ENCODE data around the gene FRMD4A.

Gene FRMD4A

GRCh38 chr10:14004536-14004935 is 326.2 kb downstream of the FRMD4A start:
- no peak for DNase-seq

- no peak for DNase-seq
Observed at GRCh38 chr10:14003517-14004184, 327.1 kb downstream of the FRMD4A start.

- no peak for DNase-seq
Observed at GRCh38 chr10:14001298-14002040, 329.3 kb downstream of the FRMD4A start.

DNA sequence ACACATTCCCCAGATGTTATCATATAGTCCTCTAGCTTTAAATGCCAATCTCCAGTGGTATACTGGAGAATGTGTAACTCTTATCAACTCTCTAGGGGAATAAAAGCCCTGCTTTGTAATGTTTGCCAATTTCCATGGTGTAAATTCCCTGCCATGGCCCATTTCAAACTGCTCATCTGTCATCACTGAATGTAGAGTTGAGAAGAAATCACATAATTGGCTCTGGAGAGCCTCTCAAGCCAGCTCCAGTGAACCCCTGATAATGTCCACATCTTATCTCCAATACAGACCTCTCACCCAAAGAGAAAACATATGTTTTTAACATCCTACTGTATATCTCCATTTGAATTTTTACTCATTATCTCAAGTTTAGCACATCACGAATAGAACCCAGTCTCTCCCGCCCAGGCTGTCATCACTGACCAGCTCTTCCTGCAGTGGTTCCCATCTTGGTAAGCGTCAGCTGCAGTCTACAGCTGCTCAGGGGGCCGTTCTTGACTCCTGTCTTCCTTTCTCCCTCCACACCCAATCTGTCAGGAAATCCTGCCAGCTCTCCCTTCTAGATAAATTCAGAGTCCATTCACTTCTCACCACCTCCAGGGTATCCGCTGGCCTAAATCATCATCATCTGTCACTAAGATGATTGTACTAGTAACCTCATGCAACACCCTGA is 332.4 kb downstream of the FRMD4A start:
- DNase-seq: no peak

- DNase-seq: no peak
Observed at GRCh38 chr10:13997650-13998049, 333.1 kb downstream of the FRMD4A start.

DNA sequence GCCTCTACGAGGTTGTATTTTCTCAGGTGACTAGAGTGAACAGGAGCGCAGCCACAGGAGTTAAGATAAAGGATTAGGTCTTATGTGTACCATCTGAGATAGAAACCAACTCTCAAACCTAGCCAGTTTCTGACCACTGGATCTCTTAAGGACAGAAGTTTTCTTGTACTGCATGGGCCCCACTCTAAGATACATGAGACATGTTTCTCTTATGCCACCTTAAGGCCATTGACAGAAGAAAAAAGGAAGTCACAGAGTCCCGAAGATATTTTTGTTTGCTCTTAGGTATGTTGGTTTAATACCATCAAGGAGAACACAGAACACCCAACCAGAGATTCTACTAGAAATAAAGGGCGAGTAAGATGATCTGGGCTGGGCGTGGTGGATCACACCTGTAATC is 335.8 kb downstream of the FRMD4A start:
- DNase-seq: no peak

GRCh38 chr10:13993673-13994089 is 337.0 kb downstream of the FRMD4A start:
- DNase-seq: no peak

GRCh38 chr10:13993169-13993568 is 337.6 kb downstream of the FRMD4A start:
- DNase-seq: no peak

DNA sequence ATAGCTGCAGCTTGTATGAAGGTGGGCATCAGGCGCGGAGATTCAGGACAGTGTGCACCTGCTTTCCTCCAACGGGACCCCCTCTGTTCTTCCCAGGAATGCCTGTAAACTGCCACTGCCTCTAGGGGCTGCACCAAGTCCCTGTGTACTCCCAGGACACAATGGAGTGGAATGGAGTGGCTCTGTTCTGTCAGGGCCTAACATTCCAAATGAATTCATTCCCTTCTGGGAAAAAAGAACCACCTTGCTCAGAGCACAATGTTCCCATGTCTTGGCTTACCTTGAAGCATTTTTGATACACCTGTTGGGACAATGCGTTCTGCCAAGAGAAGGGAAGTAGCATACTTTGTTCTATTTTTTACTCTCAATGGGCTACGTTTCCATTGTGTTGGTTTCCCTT is 339.4 kb downstream of the FRMD4A start:
- no peak for DNase-seq

DNA sequence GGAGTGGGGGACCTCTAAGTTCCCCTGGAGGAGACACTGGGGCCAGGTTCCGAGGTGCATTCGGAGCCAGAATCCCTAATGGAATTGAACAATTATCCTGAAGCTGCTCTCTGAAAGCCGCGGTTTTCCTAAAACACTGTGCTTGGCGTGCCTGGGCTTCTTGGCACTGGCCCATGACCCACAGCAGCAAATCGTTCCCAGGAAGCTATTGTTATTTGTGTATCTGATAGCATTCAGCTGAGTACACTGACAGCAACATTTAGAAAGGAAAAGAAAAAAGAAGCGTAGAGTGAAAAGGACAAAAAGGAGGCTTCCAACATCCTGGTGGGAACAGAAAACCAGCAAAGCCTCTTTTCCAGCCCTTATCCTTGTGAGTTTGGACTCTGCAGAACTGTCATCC is 339.8 kb downstream of the FRMD4A start:
- DNase-seq: no peak

DNA sequence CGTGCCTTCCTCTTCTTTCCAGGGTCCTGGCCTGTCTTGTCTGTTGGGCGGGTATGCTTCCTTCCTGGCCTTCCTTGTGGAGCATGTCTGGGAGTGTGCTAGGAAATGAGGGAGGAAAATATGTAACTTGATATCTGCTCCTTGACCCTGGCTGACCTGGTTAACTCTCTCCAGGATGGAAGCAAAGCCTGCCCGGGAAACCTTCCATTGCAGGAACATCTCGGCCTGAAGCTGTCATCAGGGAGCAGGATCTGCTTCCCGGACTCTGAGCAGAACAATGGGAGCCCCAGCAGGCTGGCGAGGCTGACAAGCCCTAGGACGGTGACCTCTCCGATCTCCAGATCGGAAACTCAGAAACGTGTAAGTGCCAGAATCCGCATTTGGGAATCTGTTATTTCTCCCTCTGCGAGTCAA is 340.3 kb downstream of the FRMD4A start:
- no peak for DNase-seq

GRCh38 chr10:13989616-13990015 is 341.1 kb downstream of the FRMD4A start:
- no peak for DNase-seq

DNA sequence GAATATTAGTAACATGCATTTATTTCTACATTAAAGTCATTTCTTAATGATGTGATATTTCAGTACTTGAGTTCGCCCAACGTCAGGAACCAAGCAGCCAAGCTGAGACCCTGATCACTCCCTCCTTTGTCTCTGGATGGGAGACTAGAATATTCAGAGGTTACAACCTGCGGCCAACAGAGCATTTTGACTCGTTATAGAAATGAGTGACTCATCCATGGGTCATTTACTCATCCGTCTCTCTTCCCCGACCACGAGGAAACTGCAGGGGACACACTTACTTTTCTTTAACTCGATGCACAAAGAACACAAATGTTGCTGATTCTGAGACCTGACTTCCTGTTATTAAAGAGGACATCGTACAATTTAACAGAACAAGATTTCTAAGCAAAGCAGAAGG is 343.3 kb downstream of the FRMD4A start:
- no peak for DNase-seq

DNA sequence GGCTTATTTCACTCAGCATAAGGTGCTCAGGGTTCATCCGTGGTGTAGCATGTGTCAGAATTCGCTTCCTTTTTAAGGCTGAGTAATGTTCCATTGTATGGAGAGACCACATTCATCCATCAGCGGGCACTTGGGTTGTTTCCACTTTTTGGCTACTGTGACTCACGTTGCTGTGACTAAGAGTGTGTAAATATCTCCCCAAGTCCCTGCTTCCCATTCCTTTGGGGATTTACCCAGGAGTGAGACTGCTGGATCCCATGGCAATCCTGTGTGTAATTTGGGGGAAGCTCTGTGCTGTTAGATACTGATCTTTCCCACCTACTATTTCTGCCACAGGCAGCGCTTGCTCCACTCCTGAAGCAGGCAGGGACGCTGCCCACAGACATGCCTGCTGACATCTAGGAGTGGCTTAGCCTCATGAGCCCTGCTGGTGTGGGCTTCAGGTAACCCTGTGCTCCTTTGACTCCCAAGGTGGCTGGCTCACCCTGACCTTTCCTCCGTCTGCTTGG is 346.0 kb downstream of the FRMD4A start:
- no peak for DNase-seq

GRCh38 chr10:13983035-13983434 is 347.7 kb downstream of the FRMD4A start:
- no peak for DNase-seq

DNA sequence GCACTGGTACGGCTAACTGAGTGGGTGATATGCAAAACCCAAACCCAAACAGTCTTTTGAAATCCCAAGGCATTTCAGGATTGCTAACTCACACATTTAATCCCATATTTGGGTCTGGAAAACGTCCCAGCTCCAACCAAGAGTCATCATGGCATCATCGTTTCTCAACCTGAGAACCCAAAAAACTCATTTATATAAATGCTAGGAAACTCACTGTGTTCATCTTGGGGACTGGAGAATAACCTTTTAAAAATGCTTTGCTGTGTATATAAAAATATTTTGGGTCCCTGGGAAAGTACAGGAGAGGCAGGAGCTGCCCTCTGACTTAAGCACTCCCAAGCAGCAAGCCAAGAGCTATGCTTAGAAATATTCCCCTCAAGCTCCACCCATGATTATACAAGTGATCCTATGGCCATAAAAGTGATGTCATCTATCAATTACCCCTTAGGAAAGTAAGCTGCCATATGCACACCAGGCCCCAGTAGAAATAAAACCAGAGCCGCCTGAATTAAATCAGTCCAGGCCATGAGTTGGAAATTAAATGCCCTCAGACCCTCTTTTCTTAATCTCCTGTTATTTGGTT is 352.1 kb downstream of the FRMD4A start:
- DNase-seq: no peak

GRCh38 chr10:13977861-13978532 is 352.7 kb downstream of the FRMD4A start:
- DNase-seq: no peak

GRCh38 chr10:13973742-13974141 is 357.0 kb downstream of the FRMD4A start:
- DNase-seq: no peak

DNA sequence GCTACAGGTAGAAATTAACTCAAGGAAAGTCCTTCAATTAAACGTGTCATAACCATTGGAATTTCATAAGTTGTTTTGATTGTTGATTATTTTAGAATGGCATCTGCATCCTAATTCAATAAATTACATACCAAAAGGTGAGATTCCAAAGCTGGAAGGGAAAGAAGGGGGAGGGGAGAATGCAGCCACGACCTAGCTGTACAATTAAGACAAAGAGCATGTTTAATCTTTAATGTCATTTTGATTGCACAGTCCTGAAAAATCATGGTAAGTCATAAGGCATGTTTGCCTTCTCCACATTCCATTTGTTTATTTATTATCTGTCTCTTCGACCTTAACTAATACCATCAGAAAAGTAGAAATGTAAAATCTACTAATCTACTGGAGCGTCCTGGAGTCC is 358.1 kb downstream of the FRMD4A start:
- no peak for DNase-seq

DNA sequence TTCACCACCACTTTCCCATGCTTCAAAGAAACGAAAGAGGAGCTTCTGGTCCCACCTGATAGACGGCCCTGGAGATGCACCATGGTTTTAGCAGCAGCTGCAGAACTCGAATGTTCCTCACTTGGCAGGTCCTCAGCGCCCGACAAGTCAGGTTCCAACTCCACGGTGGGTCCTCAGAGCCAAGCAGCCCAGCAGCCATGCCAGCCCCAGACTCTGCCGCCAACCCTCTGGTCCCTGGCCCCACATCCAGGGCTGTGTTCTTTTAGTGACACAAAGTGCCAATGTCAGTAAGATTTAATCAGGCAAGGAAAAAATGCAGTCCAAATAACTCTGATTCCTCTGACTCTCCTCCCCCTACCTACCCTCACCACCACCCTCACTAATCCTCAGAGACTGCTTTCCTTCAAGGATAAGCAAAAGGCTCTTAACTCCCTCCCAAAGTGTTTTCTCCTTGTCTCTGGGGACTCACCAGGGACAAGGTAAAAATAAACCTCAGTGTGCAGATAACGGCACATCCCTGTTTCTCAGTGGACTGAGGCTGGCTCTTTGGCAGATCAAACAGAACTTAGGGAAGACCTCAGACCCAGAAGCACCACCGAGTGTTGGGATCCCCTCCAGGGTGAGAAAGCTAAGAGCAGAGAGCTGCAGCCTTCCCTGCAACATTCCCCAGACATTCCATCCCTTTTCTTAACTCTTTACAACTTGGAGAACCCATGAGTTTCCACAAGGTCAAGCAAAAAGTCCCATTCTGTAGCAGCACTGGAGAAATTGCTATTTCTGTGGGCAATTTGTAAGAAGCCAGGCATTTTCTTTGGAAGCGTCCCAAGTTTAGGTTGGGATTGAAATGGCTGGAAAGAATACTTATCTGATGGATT is 358.9 kb downstream of the FRMD4A start:
- DNase-seq: no peak

DNA sequence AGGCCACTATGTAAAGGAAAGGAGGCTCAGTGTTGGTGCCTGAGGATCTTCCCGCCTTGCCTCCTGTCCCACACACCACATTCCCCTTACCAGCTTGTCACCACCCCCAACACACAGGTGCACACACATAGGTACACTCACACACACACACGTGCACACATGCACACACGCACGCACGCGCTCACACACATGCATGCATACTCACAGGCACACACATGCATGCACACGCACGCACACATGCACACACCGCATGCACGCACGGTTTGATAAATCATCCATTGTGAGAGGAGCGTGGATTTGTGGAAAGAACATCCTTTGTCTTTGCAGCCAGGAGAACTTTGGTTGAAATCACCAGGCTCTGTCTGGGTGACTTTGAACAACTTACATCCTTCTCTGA is 359.8 kb downstream of the FRMD4A start:
- no peak for DNase-seq

Data from SHP77 treated with DMSO at 0.1 percent for 48 hours (cell line).